GM18502 (cell line): ENCODE results near the gene RGMA.
A peak's percentile ranks its signal among the peaks of the same experiment; 100 is the strongest.

Experiments used
- ATAC-seq: cut with Tn5 transposase; IDR thresholded peaks from one replicate; pipeline ENCODE4 v1.9.1; 2021; ENCODE audit warnings: mild to moderate bottlenecking; ENCODE audit not compliant: unreplicated experiment, poor library complexity

The RGMA gene

DNA sequence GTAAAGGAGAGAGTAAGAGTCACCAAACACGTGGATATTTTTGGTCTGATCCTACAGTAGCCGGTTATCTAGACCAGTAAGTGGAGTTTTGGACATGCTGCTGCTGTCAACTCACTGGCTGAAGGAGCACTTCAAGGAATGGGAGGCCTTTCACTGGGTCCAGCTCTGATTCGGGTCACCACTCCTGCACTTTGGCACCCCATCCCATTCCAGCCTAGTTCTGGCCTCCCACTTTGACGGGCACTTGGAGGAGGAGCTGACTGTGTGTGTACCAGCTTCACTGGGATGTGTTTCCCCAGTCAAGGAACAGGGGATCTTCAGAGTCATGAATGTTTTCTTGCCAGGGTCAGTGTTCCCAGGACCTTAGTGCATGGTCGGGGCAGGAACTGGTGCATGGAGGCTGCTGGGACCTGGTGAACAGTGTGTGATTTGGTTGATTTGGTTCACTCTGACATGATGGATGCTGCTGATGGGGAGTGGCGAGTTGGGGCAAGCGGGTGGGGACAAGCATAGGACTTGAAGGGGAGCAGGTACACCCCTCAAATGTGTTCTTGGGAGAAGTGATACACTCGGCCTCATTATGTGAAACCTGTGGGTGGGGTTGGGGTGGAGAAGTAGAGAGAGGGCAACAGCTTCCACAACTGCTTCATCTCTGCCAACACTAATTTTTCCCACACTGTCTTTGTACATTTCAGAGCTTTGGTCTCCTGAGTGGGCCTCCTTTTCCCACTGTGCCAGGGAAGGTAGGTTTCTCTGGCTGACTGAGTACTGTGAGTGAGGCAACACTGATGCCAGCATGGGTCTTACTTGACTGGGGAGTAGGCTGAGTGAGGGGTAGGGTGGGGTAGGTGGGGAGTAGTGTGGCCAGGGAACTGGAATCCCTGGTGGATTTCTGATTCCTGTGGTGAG, 64.0 kb downstream of the RGMA start:
- no peak for ATAC-seq

DNA sequence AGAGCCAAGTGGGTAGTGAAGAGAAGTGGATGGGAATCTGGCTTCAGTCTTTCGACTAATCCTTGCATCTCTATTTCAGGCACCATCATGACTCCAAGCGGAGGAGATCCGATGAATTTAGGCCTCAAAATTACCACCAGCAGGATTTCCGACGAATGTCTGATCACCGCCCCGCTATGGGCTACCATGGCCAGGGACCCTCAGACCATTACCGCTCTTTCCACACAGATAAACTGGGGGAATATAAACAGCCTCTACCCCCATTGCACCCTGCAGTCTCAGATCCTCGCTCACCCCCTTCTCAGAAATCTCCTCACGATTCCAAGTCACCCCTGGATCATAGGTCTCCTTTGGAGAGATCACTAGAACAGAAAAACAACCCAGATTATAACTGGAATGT, 64.7 kb downstream of the RGMA start:
- ATAC-seq: no peak

GRCh38 chr15:93020976-93021772, 67.8 kb downstream of the RGMA start:
- peak; percentile 54 for ATAC-seq

DNA sequence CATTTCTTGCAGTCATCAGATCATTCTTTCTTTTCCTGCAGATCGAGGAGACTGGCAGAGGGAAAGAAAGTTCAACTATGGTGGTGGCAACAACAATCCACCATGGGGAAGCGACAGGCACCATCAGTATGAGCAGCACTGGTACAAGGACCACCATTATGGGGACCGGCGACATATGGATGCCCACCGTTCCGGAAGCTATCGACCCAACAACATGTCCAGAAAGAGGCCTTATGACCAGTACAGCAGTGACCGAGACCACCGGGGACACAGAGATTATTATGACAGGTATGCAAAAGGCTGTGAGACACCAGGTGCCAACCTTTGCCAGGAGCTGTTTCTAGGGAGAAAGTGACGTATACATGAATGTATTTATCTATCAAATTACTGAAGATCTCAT, 69.0 kb downstream of the RGMA start:
- no peak for ATAC-seq

DNA sequence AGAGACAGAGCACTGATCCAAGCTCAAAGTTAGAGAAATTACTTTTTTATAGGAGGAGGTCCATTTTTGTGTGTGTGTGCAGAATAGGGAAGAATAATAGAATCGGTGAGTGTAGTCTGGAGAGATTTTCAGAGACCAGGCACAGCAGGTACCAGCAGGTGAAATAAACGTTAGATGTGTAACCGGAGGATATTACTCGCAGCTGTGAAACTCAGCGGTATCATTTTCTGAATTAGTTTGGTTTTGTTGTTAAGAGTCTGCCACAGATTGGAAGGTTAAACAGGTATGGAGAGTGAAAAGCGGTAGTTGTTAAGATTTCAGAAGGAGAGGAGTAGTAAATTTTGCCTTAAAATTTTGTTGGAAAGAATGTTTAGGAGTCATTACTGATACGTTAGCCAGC, 69.9 kb downstream of the RGMA start:
- no peak for ATAC-seq

DNA sequence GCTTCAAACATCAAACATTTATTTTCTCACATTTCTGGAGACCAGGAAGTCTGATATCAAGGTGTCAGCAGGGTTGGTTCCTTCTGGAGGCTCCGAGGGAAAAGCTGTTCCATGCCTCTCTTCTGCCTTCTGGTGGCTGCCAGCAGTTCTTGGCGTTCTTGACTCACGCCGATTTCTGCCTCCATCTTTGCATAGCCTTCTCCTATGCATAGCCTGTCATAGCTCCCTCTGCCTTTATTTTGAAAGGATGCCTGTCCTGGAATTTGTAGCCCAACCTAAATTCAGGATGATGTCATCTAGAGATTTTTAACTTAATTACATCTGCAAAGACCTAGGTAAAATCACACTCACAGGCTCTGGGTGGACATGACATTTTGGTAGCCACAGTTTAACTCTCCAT, 70.4 kb downstream of the RGMA start:
- ATAC-seq: no peak

- no peak for ATAC-seq
These were observed 71.5 kb downstream of the RGMA start for GRCh38 chr15:93017526-93017925.

DNA sequence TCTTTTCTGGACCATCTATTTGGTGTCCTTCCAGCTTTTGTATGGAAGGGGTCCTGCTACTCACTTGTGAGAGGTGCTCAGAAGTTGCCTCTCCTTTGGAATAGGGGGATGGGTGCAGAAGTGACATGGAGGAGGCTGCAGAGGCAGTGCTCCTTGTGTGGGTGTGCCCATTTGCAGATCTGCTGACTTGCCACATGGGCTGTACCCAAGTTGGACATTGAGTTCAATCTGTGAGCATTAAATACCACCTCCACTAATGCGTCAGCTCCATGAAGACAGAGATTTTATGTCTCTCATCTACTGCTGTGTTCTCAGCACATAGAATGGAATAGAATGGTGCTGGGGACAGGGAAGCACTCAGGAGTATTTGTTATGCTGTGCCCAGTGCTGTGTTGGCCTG, 76.2 kb downstream of the RGMA start:
- ATAC-seq: no peak

DNA sequence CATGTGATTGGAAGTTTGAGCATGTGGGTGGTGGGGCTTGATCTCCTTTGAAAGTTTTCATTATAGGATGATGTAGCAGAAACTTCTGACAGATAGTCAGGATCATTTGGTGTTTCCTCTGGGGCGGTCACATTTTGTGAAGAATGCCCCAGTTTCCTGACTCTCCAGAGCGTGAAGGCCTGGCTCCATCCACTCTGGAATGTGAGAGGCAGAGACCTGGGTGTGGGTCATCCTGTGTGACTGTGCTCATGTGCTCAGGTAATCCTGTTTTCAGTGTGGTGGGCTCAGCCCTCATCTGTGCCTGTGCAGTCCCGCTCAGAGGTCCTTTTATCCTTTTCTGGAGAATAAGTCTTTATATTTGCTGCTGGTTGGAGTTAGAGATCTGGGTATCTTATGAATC, 81.0 kb downstream of the RGMA start:
- no peak for ATAC-seq

- ATAC-seq: no peak
These were observed 83.9 kb downstream of the RGMA start for GRCh38 chr15:93005133-93005532.

DNA sequence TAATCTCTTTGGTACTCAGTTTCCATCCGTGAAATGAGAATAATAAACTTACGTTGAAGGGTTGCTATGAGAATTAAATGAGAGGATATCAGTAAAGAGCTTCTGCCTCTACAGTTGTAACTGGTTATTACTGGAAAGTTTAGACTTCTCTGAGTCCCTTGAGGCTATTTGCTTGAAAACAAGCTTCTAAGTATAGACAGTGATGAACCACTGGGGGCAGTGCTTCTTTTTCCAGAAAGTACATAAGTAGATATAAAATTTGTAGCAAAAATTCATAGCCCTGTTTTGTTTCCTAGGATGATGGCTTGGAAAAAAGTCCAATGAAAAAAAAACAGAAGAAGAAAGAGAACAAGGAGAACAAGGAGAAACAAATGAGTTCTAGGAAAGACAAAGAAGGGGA, 87.1 kb downstream of the RGMA start:
- ATAC-seq: no peak

GRCh38 chr15:93001156-93001555, 87.9 kb downstream of the RGMA start:
- no peak for ATAC-seq

GRCh38 chr15:92997821-92998220, 91.2 kb downstream of the RGMA start:
- no peak for ATAC-seq

DNA sequence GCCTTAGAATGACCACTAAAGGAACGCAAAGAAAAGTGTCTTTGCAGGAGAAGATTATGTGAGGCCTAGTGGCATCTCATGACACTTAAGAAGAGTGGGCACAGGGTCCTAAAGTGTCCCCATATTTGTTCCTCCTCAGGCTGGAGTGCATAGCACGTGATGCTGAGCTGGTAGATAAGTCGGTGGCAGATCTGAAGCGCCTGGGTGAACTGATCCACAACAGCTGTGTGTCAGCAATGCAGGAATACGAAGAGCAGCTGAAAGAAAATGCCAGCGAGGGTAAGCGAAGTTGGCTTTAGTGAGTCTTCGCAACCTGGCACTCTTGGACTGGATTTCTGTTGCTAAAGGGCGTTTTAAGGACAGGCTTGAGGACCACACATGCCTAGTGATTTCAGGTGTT, 96.3 kb downstream of the RGMA start:
- ATAC-seq: no peak

DNA sequence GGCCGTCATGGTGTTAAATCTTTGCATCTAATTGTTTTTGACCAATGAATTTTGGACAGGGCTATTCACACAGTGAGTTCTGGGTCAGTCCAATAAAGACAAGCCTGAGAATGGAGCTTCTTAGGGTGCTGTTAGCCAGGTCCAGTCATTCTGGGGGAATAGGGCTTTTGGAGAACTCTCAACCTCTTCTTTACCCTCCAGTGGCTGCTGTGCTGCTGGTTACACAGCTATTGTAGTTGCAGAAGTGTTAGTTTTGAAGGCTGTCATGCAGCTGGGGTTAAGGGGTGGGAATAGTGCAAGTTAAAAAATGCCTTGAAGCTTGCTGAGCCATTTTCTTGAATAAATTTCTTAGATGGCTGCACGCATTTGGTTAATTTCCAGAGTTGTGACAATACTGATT, 99.0 kb downstream of the RGMA start:
- ATAC-seq: no peak

DNA sequence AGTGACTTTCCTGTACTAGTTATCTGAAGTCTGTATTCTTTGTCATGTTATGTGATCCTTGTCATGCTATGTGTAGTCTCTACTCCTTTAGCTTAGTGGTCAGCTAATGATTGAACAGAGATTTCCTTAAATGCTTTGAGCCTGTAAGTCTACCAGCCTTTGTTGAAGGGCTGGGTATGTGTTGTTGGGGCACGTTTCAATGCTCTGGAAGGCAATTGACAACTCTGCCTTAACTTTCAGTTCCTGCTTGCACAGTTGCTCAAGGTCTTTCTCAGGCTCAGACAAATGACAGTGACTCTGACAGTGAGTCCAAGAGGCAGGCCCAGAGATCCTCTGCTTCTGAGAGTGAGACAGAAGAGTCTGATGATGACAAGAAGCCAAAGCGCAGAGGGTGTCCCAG, 99.5 kb downstream of the RGMA start:
- peak; percentile 72 for ATAC-seq
